ENCODE results near the gene TCF4.

Gene TCF4

DNA sequence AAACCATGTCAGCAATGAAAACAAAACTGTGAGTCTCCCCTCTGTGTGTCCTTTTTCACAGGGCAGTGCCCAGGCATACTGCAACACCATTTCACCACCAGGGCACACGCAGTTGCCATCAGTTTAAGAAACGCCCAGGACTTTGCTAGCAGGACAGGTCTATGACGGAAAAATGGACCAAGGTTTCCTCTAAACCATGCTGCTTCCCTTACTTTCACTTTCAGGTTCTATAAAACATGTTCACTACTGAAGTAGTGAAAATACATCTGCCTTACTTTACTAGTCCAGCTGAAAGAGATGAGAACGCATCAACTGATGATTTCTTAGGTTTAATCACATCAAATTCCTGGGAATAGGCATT lies 110.5 kb downstream of the TCF4 start:
- Histone ChIP-seq H3K9me3 (ENCODE audit: severe bottlenecking) (no peaks in the 10 kb centered on the region), H3K4me3 (ENCODE audit: severe bottlenecking) (peak overlapping the region; percentile 34), H3K27ac (ENCODE audit: poor library complexity, severe bottlenecking) (no peak overlapping the region), H3K4me1 (ENCODE audit: insufficient read depth, poor library complexity, severe bottlenecking) (peaks cover 5% of the 10 kb centered on the region), H3K27me3 (ENCODE audit: insufficient read depth, poor library complexity, severe bottlenecking) (no peaks in the 10 kb centered on the region), H3K36me3 (ENCODE audit: low read depth) (no peaks in the 10 kb centered on the region)
- TF ChIP-seq, protein P1, sequence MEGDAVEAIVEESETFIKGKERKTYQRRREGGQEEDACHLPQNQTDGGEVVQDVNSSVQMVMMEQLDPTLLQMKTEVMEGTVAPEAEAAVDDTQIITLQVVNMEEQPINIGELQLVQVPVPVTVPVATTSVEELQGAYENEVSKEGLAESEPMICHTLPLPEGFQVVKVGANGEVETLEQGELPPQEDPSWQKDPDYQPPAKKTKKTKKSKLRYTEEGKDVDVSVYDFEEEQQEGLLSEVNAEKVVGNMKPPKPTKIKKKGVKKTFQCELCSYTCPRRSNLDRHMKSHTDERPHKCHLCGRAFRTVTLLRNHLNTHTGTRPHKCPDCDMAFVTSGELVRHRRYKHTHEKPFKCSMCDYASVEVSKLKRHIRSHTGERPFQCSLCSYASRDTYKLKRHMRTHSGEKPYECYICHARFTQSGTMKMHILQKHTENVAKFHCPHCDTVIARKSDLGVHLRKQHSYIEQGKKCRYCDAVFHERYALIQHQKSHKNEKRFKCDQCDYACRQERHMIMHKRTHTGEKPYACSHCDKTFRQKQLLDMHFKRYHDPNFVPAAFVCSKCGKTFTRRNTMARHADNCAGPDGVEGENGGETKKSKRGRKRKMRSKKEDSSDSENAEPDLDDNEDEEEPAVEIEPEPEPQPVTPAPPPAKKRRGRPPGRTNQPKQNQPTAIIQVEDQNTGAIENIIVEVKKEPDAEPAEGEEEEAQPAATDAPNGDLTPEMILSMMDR (IDR thresholded peaks at IDR 0.05; ENCODE audit: poor library complexity, severe bottlenecking): peak; percentile 11
- ATAC-seq (ENCODE audit: low read depth): peak; percentile 95
- DNase-seq (ENCODE audit: low spot score): no peak

DNA sequence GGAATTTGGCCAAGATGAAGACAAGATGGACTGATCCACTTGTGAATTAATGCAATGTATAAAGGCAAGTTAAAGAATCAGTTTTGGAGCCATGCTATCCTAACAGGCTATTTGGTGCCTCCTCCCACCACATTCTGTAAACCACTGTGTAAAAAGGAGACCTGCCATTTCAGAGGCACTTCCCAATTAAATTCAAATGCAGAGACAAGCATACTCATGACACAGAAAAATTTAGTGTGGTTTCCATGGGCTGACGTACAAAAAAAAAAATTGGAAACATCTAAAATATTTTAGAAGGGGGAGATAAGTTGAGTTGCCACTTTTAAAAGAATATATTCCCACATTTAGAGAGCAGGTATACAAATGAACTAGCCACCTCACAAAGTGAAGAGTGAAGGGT lies 112.1 kb downstream of the TCF4 start:
- DNase-seq (ENCODE audit: low spot score) (no peak), ATAC-seq (ENCODE audit: low read depth) (no peak)
- H3K4me3 ChIP-seq (ENCODE audit: severe bottlenecking): no peak overlapping the region
- no peaks in the 10 kb centered on the region for H3K27me3 ChIP-seq (ENCODE audit: insufficient read depth, poor library complexity, severe bottlenecking)
- TF ChIP-seq, protein P1 (IDR thresholded peaks at IDR 0.05; ENCODE audit: poor library complexity, severe bottlenecking): no peak
- H3K27ac ChIP-seq (ENCODE audit: poor library complexity, severe bottlenecking): no peak overlapping the region
- H3K36me3 ChIP-seq (ENCODE audit: low read depth): no peaks in the 10 kb centered on the region
- H3K4me1 ChIP-seq (ENCODE audit: insufficient read depth, poor library complexity, severe bottlenecking): peaks cover 5% of the 10 kb centered on the region
- no peaks in the 10 kb centered on the region for H3K9me3 ChIP-seq (ENCODE audit: severe bottlenecking)

DNA sequence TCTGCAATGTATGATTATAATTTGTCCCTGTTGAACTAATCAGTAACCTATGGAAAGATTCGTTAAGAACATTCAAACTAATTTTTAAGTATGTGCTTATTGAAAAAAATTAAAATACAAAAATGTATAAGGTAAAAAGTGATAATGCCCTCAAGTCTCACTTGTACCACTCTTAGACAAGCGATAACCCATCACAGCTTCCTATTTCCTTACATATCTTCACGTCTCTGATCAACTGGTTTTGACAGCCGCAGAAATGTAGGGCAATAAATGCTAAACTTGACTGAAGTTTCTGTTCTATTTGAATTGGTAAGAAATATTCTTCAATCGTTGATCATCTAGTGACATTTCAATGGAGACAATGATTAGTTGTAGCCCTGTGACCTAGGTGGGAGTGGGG lies 112.5 kb downstream of the TCF4 start:
- DNase-seq (ENCODE audit: low spot score): no peak
- H3K27me3 ChIP-seq (ENCODE audit: insufficient read depth, poor library complexity, severe bottlenecking): no peaks in the 10 kb centered on the region
- peaks cover 5% of the 10 kb centered on the region for H3K4me1 ChIP-seq (ENCODE audit: insufficient read depth, poor library complexity, severe bottlenecking)

DNA sequence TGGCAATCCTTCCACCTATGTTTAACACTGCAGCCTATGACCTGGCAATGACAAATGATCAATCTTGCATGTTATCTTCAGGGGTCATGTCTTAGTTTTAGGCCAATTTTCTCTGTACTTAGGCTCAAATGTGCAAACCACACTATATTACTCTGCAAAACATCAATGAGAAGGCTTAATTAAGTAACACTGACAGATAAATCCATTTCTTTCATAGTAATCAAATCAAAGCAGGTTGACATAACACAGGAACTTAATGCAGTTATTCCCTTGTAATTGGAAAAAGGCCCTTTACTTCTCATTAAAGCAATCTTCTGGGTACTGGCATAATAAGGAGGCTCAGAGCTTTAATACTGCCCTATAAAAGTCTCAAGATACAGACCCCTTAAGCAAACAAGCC lies 114.4 kb downstream of the TCF4 start:
- Histone ChIP-seq H3K4me1 (ENCODE audit: insufficient read depth, poor library complexity, severe bottlenecking) (peaks cover 5% of the 10 kb centered on the region), H3K4me3 (ENCODE audit: severe bottlenecking) (no peak overlapping the region), H3K36me3 (ENCODE audit: low read depth) (no peaks in the 10 kb centered on the region), H3K27me3 (ENCODE audit: insufficient read depth, poor library complexity, severe bottlenecking) (no peaks in the 10 kb centered on the region), H3K9me3 (ENCODE audit: severe bottlenecking) (no peaks in the 10 kb centered on the region), H3K27ac (ENCODE audit: poor library complexity, severe bottlenecking) (no peak overlapping the region)
- DNase-seq (ENCODE audit: low spot score) (no peak), ATAC-seq (ENCODE audit: low read depth) (no peak)
- TF ChIP-seq, protein P1 (IDR thresholded peaks at IDR 0.05; ENCODE audit: poor library complexity, severe bottlenecking): no peak

More for the DNA sequence above, 112.5 kb downstream of the TCF4 start:
- Histone ChIP-seq H3K36me3 (ENCODE audit: low read depth) (no peaks in the 10 kb centered on the region), H3K27ac (ENCODE audit: poor library complexity, severe bottlenecking) (no peak overlapping the region), H3K4me3 (ENCODE audit: severe bottlenecking) (no peak overlapping the region), H3K9me3 (ENCODE audit: severe bottlenecking) (no peaks in the 10 kb centered on the region)
- ATAC-seq (ENCODE audit: low read depth): no peak
- TF ChIP-seq, protein P1 (IDR thresholded peaks at IDR 0.05; ENCODE audit: poor library complexity, severe bottlenecking): no peak

DNA sequence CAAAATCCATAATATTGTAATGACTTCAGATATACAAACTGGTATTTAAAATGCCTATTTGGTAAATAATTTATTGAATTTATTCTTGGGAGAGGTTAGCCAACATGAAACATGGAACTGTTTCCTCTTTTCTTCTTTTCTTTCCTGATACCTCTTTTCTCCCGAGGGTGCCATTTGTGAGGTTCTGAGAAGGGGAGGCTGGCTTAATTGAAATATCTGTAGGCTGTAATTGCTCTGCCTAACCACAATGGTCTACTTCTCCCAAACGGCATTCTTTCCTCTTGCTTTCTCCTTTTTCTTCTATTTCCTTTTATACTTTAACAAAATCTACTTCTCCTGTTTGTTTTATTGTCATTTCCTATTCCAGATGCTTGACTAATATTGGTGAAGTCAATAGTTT lies 114.9 kb downstream of the TCF4 start:
- no peak for DNase-seq (ENCODE audit: low spot score)
- Histone ChIP-seq H3K9me3 (ENCODE audit: severe bottlenecking) (no peaks in the 10 kb centered on the region), H3K27me3 (ENCODE audit: insufficient read depth, poor library complexity, severe bottlenecking) (no peaks in the 10 kb centered on the region), H3K4me3 (ENCODE audit: severe bottlenecking) (no peak overlapping the region), H3K4me1 (ENCODE audit: insufficient read depth, poor library complexity, severe bottlenecking) (peaks cover 5% of the 10 kb centered on the region), H3K36me3 (ENCODE audit: low read depth) (no peaks in the 10 kb centered on the region), H3K27ac (ENCODE audit: poor library complexity, severe bottlenecking) (no peak overlapping the region)
- no peak for ATAC-seq (ENCODE audit: low read depth)
- TF ChIP-seq, protein P1 (IDR thresholded peaks at IDR 0.05; ENCODE audit: poor library complexity, severe bottlenecking): no peak
